CD4-positive, alpha-beta T cell treated with Interleukin-15 for 4 hours (primary cell): ENCODE data around the gene RNF31.
"Not testable (repeated sequence)": the region's sequence is repeated elsewhere in the genome, so short reads cannot be mapped to it uniquely, and the experiment has no call there.

Experiments used
- DNase-seq: peaks from one replicate; pipeline ENCODE4 v3.0.0-alpha.2; 2020; ENCODE audit warnings: low spot score

The RNF31 gene

DNA sequence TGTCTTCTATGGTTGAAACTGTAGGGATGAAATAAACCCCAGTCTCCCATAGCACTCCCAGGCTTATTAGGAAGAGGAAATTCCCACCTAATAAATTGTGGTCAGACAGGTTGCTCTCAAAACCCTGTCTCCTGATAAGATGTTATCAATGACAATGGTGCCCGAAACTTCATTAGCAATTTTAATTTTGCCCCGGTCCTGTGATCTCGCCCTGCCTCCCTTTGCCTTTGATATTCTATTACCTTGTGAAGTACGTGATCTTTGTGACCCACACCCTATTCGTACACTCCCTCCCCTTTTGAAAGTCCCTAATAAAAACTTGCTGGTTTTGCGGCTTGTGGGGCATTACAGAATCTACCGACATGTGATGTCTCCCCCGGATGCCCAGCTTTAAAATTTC, 55.2 kb downstream of the RNF31 start:
- not testable (repeated sequence) for DNase-seq

DNA sequence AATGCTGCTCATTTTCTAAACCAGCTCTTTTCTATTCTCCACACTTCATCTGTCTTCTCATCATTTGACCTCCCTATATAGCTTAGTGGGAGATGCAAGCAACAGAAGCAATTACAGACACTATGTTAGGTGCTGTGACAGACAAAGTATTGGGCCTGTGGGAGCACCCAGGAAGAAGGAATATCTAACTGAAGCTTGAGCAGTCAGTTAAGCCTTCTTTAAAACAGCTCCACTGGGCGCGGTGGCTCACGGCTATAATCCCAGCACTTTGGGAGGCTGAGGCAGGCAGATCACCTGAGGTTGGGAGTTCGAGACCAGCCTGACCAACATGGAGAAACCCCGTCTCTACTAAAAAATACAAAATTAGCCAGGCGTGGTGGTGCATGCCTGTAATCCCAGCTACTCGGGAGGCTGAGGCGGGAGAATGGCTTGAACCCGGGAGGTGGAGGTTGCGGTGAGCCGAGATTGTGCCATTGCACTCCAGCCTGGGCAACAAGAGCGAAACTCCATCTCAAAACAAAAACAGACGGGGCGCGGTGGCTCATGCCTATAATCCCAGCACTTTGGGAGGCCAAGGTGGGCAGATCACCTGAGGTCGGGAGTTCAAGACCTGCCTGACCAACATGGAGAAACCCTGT, 56.1 kb downstream of the RNF31 start:
- not testable (repeated sequence) for DNase-seq

DNA sequence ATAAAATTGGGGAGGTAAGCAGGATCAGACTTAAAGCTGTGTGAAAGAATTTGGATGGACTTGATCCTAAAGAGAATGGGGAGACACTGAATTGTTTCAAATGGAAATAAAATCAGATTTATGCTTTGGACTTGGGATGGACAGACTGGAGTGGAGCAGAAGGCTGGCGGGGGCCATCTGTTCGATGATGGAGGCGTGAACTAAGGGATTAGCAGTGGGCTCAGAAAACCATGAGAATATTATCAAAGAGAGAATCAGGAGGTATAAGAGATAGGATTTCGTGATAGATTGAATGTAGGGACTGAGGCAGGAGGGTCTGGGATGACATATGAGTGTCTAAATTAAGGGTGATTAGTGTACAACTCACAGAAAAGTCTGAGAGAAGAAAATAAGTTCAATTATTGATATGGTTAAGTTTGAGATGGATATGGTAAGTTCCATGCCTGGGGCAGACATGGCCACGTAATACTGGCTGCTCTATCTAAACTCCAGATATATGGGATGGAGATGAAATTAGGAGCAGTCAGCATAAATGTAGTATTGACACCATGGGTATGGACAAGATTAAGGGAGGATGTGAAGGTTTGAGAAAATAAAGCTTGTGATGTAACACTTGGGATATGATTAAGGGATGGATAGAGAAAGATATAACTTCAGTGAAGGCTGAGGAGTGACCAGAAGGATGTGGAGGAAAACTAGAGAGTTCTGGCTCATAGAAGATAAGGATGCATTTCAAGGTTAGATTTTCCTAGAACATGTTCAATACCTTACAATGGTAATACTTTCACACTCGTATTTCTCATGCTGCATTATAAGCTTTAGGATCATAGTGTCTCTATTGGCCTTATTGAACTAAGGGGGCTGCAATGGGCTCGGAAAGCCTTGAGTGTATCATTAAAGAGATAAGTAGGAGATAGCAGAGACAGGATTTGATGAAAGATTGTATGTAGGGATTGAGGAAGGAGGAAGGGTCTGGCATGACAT, 57.2 kb downstream of the RNF31 start:
- DNase-seq, result no peak

DNA sequence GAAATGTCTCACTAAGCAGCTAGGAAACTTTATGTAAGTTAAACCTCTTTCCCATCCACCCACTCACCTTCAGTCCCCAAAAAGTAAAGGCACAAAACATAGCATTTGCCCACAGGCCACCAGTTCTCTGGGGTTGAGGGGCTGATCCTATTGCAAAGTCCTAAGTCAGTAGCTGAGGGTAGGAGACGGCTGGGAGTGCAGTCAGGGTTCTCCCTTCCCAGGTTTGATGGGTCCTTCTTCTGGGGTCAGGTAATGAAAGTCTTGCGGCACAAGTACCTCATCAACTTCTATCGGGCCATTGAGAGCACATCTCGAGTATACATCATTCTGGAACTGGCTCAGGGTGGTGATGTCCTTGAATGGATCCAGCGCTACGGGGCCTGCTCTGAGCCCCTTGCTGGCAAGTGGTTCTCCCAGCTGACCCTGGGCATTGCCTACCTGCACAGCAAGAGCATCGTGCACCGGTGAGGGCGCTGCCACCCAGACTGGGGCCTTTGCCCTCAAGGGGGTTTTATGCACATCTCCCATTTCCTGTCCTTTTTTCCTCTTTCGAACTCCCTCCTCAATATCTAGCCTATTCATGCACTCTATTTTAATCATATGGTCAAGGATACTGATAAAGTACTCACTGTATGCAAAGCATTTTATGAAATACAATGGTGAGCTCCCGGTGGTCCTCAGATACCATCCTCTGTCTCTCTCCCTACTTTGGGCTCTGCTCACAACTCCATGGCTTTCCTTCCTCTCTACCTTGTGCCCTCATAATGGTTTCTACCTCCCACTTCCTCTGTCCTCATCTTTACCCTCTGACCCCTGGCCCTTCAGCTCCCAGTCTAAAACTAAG, 59.2 kb downstream of the RNF31 start:
- DNase-seq, result no peak

DNA sequence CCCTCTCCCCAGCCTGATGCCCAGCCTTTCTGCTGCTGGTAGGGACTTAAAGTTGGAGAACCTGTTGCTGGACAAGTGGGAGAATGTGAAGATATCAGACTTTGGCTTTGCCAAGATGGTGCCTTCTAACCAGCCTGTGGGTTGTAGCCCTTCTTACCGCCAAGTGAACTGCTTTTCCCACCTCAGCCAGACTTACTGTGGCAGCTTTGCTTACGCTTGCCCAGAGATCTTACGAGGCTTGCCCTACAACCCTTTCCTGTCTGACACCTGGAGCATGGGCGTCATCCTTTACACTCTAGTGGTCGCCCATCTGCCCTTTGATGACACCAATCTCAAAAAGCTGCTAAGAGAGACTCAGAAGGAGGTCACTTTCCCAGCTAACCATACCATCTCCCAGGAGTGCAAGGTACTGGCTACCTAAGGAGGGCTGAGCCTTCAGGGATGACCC, 59.8 kb downstream of the RNF31 start:
- DNase-seq, result no peak

DNA sequence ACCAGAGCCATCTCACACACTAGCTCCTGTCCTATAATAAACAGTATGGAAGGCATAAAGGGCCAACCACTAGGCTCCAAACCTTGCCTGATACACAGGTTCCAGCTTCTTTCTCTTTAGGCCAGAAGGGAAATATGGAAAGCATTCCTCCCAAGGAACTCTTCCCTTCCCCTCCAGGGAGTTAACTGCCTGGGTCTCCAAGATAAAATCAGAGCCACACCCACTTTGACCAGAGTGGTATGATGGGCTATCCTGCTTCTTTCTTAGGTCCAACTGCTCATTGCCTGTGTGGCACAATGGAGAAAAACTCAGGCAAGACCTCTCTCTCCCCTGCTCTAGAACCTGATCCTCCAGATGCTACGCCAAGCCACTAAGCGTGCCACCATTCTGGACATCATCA, 60.3 kb downstream of the RNF31 start:
- DNase-seq, result no peak
